Measurements from ENCODE around the gene TAPBP. TPM values are rescaled to one million over a fixed set of nuclear protein-coding genes. Genes with fewer than 3 reads are reported as not detected.

Gene TAPBP
- total and polyA plus RNA-seq, 9 of the 15 experiments (the other 6 are each of a cell fraction or from before 2014, with no cell fraction given): 5.6 to 74.0 (median 22.3) TPM

- TF ChIP-seq, protein P1, sequence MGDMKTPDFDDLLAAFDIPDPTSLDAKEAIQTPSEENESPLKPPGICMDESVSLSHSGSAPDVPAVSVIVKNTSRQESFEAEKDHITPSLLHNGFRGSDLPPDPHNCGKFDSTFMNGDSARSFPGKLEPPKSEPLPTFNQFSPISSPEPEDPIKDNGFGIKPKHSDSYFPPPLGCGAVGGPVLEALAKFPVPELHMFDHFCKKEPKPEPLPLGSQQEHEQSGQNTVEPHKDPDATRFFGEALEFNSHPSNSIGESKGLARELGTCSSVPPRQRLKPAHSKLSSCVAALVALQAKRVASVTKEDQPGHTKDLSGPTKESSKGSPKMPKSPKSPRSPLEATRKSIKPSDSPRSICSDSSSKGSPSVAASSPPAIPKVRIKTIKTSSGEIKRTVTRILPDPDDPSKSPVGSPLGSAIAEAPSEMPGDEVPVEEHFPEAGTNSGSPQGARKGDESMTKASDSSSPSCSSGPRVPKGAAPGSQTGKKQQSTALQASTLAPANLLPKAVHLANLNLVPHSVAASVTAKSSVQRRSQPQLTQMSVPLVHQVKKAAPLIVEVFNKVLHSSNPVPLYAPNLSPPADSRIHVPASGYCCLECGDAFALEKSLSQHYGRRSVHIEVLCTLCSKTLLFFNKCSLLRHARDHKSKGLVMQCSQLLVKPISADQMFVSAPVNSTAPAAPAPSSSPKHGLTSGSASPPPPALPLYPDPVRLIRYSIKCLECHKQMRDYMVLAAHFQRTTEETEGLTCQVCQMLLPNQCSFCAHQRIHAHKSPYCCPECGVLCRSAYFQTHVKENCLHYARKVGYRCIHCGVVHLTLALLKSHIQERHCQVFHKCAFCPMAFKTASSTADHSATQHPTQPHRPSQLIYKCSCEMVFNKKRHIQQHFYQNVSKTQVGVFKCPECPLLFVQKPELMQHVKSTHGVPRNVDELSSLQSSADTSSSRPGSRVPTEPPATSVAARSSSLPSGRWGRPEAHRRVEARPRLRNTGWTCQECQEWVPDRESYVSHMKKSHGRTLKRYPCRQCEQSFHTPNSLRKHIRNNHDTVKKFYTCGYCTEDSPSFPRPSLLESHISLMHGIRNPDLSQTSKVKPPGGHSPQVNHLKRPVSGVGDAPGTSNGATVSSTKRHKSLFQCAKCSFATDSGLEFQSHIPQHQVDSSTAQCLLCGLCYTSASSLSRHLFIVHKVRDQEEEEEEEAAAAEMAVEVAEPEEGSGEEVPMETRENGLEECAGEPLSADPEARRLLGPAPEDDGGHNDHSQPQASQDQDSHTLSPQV (IDR thresholded peaks at IDR 0.05): no peak
- peak; percentile 47; the same call in 1 of the 2 replicates for TF ChIP-seq FOXJ3 (CRISPR knock-in tag; IDR thresholded peaks at IDR 0.05)
- TF ChIP-seq AFF1 (IDR thresholded peaks at IDR 0.05; ENCODE audit: low read depth in 1 of 2, partially characterized antibody in 2 of 2): peak in 1 of 2 experiments; percentile 61
- no peak for TF ChIP-seq L3MBTL2 (IDR thresholded peaks at IDR 0.05)
- no peak for TF ChIP-seq ZNF175 (CRISPR knock-in tag; IDR thresholded peaks at IDR 0.05; ENCODE audit: low read depth)
- no peak for TF ChIP-seq FOXP1 (CRISPR knock-in tag; IDR thresholded peaks at IDR 0.05)
- TF ChIP-seq, protein P2, sequence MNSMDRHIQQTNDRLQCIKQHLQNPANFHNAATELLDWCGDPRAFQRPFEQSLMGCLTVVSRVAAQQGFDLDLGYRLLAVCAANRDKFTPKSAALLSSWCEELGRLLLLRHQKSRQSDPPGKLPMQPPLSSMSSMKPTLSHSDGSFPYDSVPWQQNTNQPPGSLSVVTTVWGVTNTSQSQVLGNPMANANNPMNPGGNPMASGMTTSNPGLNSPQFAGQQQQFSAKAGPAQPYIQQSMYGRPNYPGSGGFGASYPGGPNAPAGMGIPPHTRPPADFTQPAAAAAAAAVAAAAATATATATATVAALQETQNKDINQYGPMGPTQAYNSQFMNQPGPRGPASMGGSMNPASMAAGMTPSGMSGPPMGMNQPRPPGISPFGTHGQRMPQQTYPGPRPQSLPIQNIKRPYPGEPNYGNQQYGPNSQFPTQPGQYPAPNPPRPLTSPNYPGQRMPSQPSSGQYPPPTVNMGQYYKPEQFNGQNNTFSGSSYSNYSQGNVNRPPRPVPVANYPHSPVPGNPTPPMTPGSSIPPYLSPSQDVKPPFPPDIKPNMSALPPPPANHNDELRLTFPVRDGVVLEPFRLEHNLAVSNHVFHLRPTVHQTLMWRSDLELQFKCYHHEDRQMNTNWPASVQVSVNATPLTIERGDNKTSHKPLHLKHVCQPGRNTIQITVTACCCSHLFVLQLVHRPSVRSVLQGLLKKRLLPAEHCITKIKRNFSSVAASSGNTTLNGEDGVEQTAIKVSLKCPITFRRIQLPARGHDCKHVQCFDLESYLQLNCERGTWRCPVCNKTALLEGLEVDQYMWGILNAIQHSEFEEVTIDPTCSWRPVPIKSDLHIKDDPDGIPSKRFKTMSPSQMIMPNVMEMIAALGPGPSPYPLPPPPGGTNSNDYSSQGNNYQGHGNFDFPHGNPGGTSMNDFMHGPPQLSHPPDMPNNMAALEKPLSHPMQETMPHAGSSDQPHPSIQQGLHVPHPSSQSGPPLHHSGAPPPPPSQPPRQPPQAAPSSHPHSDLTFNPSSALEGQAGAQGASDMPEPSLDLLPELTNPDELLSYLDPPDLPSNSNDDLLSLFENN (IDR thresholded peaks at IDR 0.05; ENCODE audit: low read depth in 2 of 2, low read length in 2 of 2): 0 out of 4 replicates have a peak, but pooled peaks of 1 of the 2 experiments have one; percentile 20
- peak in 1 of 2 experiments; percentile 94; a peak in 2 of 4 replicates for TF ChIP-seq HDAC1 (IDR thresholded peaks at IDR 0.05)
- no peak for TF ChIP-seq PHTF2 (CRISPR knock-in tag; IDR thresholded peaks at IDR 0.05)
- TF ChIP-seq HSF4 (CRISPR knock-in tag; IDR thresholded peaks at IDR 0.05; ENCODE audit: borderline replicate concordance): no peak
- TF ChIP-seq ZNF785 (CRISPR knock-in tag; IDR thresholded peaks at IDR 0.05): no peak
- TF ChIP-seq, protein P3, sequence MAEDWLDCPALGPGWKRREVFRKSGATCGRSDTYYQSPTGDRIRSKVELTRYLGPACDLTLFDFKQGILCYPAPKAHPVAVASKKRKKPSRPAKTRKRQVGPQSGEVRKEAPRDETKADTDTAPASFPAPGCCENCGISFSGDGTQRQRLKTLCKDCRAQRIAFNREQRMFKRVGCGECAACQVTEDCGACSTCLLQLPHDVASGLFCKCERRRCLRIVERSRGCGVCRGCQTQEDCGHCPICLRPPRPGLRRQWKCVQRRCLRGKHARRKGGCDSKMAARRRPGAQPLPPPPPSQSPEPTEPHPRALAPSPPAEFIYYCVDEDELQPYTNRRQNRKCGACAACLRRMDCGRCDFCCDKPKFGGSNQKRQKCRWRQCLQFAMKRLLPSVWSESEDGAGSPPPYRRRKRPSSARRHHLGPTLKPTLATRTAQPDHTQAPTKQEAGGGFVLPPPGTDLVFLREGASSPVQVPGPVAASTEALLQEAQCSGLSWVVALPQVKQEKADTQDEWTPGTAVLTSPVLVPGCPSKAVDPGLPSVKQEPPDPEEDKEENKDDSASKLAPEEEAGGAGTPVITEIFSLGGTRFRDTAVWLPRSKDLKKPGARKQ (CRISPR knock-in tag; IDR thresholded peaks at IDR 0.05): no peak
These were observed 15.7 kb downstream of the TAPBP start (continued) for GRCh38 chr6:33297956-33298772.

Measured in K562 (cell line).